GM19452 (cell line): ENCODE results near the gene SUGCT.

ENCODE experiments used
- ATAC-seq: cut with Tn5 transposase; IDR thresholded peaks from one replicate; pipeline ENCODE4 v1.9.1; 2021; ENCODE audit not compliant: unreplicated experiment

Gene SUGCT

GRCh38 chr7:40315277-40315676 is 180.5 kb downstream of the SUGCT start:
- no peak for ATAC-seq

GRCh38 chr7:40316176-40316575 is 181.4 kb downstream of the SUGCT start:
- no peak for ATAC-seq

- no peak for ATAC-seq
Measured at GRCh38 chr7:40324914-40325313, 190.1 kb downstream of the SUGCT start.

GRCh38 chr7:40327113-40327512 is 192.3 kb downstream of the SUGCT start:
- no peak for ATAC-seq

- no peak for ATAC-seq
Measured at GRCh38 chr7:40327873-40328272, 193.1 kb downstream of the SUGCT start.

GRCh38 chr7:40329601-40330153 is 194.9 kb downstream of the SUGCT start:
- ATAC-seq, result peak; percentile 69

- no peak for ATAC-seq
Measured at GRCh38 chr7:40330408-40330807, 195.6 kb downstream of the SUGCT start.

GRCh38 chr7:40331915-40332314 is 197.1 kb downstream of the SUGCT start:
- ATAC-seq, result no peak

- no peak for ATAC-seq
Measured at GRCh38 chr7:40332516-40332915, 197.7 kb downstream of the SUGCT start.

GRCh38 chr7:40341836-40342235 is 207.0 kb downstream of the SUGCT start:
- ATAC-seq, result no peak

- no peak for ATAC-seq
Measured at GRCh38 chr7:40346554-40346953, 211.7 kb downstream of the SUGCT start.

- ATAC-seq, result no peak
Measured at GRCh38 chr7:40348126-40348728, 213.4 kb downstream of the SUGCT start.

GRCh38 chr7:40350100-40350499 is 215.3 kb downstream of the SUGCT start:
- ATAC-seq, result no peak

GRCh38 chr7:40354711-40355110 is 219.9 kb downstream of the SUGCT start:
- ATAC-seq, result no peak

- ATAC-seq, result no peak
Measured at GRCh38 chr7:40356312-40356711, 221.5 kb downstream of the SUGCT start.

GRCh38 chr7:40356871-40357709 is 222.3 kb downstream of the SUGCT start:
- ATAC-seq, result no peak

GRCh38 chr7:40369641-40370277 is 235.0 kb downstream of the SUGCT start:
- no peak for ATAC-seq

- no peak for ATAC-seq
Measured at GRCh38 chr7:40371806-40372440, 237.1 kb downstream of the SUGCT start.

- no peak for ATAC-seq
Measured at GRCh38 chr7:40374575-40374974, 239.8 kb downstream of the SUGCT start.

- ATAC-seq, result no peak
Measured at GRCh38 chr7:40380111-40380510, 245.3 kb downstream of the SUGCT start.

GRCh38 chr7:40382145-40382544 is 247.3 kb downstream of the SUGCT start:
- ATAC-seq, result no peak
